Stimulated activated naive CD4-positive, alpha-beta T cell (primary cell): ENCODE results near the gene RBM10.

Experiments used
- DNase-seq, 6 experiments: peaks; one replicate each; lab custom pipeline; 2025; lab: John Stamatoyannopoulos, UW

RBM10 gene

DNA sequence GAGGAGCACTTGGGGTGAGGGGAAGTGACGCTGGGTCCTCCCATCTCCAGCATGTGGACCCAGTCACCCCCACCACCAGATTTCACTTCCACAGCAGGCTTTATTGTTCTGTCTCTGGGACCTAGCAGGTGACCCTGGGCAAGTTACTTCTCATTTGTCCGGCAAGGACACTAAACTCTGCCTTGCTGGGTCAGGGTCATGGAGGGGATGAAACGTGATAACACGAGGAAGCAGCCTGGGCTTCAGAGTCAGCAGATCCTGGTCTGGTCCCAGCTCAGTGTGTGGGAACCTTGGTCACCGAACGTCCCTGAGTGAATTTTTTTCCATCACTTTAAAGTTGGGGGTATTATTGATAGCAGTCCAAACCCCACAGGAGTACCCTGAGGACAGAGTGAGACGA is 52.5 kb downstream of the RBM10 start:
- DNase-seq = no peak

DNA sequence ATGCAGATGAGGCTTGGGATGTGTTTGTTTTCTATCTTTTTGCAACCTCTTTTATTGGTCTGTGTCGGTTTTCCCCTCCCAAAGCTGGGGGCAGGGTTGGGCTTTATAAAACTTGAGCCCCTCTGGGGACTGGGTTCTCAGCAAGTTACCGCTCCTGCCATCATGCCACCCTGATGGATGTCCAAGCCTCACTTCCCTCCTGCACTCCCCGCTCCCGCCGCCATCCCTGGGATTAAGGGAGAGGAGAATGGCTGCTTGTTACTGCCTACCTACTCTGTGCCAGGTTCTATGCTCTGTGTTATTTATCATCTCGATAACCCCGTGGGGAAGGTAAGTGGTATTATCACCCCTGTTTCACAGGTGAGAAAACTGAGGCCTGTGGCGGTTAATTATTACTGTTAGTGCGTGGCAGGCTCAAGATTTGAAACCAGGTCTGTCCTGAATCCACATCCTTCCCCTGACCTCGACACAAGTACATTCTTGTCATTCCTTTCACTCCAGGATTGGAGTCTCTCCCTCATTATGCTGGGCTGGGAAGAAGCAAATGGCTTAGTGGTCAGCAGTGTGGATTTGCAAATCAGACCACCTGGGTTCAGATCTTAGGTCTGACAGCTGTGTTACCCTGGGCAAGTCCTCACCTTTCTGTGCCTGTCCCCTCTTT is 53.1 kb downstream of the RBM10 start:
- DNase-seq = no peak

DNA sequence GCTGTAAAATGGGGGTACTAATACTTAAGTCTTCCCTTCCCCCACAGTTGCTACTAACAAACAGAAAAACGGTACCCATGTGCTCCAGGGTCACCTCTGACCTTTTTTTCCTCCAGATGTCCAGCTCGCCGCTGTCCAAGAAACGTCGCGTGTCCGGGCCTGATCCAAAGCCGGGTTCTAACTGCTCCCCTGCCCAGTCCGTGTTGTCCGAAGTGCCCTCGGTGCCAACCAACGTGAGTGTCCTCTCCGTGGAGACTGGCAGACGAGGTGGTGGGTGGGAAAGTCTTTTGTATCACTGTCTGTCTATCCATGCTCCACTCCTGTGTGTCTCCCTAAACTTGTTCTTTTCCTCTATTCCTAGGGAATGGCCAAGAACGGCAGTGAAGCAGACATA is 53.7 kb downstream of the RBM10 start:
- DNase-seq = no peak

DNA sequence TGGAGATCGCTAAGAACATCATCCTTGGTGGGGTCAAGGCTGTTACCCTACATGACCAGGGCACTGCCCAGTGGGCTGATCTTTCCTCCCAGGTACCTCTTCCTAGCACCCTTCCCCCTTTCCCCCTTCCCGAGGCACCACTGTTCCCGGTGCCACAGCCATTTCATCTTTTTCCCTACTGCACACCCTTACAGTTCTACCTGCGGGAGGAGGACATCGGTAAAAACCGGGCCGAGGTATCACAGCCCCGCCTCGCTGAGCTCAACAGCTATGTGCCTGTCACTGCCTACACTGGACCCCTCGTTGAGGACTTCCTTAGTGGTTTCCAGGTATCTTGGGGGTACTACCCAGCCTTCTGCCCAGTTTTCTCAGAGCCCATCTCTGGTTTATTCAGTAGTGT is 54.3 kb downstream of the RBM10 start:
- DNase-seq = no peak

DNA sequence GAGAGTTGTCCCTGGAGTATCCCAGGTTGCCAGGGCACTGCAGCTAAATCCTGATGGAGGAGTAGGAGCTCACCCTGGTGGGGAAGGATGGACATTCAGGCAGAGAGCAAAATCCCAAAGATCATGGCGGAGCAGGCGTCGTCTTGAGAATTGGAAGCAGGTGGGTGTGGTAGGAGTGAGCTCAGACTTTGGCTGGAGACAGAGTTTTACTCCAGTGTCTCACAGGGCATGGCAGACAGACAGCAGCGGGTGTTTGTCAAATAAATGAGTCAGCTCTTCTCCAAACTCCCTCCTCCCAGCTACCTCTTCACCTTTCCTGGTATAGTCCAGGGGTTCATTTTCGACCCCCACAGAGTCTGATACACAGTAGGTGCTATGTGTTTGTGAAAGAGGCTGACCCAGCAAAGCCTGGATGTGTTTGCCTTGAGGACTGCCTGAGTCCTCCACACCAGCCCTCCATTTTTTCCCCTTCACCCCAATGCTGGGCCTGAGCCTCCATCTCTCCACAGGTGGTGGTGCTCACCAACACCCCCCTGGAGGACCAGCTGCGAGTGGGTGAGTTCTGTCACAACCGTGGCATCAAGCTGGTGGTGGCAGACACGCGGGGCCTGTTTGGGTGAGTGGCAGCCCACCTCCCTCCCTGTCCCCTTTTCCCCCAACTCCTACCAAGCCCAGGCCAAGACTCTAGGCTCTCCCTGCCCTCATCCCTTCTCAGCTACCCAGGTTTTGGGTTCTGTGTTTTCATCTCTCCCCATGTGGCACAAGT is 55.5 kb downstream of the RBM10 start:
- DNase-seq = no peak

DNA sequence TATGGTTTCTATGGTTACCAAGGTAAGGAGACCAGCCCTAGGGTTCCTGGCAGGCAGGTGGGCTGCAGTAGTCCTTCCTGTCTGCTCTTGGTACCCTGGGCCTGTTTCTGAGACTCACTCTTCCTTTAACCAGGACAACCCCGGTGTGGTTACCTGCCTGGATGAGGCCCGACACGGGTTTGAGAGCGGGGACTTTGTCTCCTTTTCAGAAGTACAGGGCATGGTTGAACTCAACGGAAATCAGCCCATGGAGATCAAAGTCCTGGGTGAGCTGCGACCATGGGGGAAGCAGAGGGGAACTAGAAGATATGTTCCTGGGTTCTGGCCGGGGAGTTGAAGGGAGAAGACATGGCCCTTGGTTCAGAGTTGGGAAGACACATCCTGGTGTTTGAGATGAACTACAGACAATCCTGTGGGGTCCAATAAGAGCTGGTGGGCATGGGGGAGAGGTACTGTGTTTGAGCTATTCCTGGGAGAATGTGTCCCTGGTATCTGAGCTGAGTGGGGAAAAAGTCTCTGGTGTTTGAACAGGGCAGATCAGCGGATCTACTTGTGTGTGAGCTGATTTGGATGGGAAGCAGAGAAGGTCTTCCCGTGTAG is 56.4 kb downstream of the RBM10 start:
- DNase-seq = no peak

DNA sequence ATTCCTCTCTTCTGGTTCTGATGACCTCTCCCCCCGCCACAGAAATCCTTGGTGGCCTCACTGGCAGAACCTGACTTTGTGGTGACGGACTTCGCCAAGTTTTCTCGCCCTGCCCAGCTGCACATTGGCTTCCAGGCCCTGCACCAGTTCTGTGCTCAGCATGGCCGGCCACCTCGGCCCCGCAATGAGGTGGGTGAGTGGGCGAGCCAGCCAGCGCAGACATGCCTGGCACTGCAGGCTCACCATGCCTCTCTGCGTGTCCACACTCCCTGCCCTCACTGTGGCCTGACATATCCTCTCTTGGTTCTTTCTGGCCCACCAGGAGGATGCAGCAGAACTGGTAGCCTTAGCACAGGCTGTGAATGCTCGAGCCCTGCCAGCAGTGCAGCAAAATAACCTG is 57.3 kb downstream of the RBM10 start:
- DNase-seq = no peak

DNA sequence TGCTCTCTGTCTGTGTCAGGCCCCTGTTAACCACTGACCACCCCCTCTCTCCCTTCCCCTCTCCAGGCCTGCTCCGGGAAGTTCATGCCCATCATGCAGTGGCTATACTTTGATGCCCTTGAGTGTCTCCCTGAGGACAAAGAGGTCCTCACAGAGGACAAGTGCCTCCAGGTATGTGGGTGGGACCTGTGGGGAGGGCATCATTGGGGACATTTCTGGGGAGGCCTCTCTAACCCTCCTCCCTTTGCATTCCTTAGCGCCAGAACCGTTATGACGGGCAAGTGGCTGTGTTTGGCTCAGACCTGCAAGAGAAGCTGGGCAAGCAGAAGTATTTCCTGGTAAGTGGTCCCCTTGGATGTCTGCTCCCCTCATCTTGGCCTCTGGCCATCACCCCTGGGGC is 57.9 kb downstream of the RBM10 start:
- no peak for DNase-seq

DNA sequence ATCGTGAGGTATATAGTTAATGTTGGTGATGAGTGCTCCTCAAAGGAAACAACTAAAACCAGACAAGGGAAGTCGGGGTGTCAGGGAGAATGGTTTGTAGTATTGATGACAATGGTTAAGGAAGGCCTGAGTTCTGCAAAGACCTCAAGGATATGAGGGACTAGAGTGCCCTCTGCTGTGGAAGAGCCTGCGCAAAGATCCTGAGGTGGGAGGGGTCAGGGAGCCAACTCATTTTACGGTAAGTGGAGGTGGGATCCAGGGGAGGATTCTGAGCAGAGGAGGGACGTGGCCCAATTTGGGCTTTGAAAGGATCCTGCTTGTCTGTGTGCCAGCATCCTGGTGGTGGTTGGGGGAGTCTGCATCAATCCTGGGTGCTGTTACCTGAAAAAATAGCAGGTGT is 59.9 kb downstream of the RBM10 start:
- DNase-seq = no peak

DNA sequence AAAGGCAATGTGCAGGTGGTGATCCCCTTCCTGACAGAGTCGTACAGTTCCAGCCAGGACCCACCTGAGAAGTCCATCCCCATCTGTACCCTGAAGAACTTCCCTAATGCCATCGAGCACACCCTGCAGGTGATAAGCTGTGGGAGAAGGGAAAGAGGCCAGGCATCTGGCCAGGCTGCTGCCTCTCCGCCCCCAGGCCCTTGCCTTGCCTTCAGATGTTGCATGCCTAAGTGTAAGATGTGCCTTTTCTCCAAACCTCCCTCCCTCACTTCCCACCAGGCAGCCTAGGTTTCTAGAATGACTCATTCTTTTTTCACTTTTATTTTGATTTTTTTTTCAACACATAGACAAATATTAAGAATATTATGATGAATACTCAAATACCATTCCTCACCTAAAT is 61.3 kb downstream of the RBM10 start:
- no peak for DNase-seq

DNA sequence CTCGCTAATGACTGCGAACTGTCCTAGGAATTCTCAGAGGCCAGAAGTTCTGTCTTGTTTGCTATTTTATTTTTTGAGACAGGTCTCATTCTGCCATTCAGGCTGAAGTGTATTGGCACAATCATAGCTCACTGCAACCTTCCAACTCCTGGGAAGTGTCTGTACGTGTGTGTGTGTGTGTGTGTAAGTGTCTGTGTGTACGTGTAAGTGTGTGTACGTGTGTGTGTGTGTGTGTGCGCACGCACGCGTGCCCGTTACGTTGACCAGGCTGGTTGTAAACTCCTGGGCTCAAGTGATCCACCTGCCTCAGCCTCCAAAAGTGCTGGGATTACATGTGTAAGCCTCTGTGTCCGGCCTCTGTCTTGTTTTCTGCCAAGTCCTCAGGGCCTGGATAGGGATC is 63.1 kb downstream of the RBM10 start:
- no peak for DNase-seq

DNA sequence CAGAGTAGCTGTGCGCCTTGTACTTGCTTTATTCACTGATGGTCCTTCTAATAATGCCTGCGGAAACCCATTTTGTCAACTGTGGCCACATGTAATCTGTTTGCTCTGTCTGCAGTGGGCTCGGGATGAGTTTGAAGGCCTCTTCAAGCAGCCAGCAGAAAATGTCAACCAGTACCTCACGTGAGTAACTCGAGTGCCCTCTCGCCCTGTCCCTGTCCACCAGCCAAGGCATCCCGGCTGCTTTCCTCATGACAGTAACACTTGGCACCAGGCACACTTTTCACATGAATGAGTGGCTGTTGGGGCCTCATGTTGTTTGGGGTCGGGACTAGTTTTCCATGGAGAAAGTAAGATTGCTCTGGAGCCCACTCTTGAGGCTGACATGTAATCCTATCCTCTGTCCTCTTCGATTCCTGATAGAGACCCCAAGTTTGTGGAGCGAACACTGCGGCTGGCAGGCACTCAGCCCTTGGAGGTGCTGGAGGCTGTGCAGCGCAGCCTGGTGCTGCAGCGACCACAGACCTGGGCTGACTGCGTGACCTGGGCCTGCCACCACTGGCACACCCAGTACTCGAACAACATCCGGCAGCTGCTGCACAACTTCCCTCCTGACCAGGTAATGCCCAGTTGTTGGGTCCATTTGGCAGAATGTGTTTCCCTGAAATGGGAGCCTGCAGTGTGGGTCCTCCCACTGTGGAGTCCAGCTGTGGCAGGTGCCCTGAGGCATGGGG is 64.7 kb downstream of the RBM10 start:
- no peak for DNase-seq

DNA sequence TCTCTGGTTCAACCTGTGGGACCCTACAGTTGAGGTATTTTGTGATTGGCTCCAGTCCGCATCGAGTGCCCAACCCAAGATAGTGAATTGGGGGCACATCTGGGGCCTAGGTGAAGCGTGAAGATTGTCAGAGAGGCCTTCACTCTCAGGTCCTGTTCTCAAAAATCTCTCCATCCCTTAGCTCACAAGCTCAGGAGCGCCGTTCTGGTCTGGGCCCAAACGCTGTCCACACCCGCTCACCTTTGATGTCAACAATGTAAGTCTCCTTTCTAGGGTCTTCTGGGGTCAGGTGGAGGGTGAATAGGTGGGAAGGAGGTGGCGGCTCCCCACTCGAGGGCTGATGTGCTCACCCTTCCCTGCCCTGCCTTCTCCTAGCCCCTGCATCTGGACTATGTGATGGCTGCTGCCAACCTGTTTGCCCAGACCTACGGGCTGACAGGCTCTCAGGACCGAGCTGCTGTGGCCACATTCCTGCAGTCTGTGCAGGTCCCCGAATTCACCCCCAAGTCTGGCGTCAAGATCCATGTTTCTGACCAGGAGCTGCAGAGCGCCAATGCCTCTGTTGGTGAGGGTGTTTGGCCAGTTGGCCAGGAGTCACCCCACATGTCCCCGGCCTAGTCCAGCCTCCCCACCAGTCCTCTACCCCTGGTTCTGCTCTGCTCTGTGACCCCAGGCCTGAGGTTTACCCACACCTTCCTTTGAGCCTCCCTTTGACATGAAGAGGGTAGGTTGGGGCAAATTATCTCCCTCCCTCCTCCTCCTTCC is 65.8 kb downstream of the RBM10 start:
- DNase-seq = no peak

DNA sequence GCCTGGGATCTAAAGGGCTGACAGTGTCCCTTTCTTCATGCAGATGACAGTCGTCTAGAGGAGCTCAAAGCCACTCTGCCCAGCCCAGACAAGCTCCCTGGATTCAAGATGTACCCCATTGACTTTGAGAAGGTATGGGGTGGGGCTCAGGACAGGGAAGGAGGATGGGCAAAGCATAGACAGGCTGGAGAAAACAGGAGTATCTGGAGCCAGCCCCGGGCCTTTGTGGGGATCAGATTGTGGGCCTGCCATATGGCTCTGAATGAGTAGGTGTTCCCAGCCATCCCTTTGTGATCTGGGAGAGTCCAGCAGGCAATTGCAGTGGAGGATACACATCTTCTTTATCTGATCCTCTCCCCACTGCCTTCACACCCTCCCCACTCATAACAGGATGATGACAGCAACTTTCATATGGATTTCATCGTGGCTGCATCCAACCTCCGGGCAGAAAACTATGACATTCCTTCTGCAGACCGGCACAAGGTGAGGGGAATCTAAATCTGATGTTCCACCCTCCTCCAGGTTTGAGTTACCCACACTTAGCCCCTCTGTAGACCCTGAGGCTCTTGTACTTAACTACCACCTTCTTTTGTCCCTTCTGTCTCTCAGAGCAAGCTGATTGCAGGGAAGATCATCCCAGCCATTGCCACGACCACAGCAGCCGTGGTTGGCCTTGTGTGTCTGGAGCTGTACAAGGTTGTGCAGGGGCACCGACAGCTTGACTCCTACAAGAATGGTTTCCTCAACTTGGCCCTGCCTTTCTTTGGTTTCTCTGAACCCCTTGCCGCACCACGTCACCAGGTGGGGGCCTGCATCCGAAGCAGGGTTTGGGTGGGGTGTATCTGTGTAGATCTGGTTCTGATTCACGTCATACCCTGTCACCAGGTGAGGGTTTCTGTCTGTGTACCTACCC is 67.6 kb downstream of the RBM10 start:
- no peak for DNase-seq

DNA sequence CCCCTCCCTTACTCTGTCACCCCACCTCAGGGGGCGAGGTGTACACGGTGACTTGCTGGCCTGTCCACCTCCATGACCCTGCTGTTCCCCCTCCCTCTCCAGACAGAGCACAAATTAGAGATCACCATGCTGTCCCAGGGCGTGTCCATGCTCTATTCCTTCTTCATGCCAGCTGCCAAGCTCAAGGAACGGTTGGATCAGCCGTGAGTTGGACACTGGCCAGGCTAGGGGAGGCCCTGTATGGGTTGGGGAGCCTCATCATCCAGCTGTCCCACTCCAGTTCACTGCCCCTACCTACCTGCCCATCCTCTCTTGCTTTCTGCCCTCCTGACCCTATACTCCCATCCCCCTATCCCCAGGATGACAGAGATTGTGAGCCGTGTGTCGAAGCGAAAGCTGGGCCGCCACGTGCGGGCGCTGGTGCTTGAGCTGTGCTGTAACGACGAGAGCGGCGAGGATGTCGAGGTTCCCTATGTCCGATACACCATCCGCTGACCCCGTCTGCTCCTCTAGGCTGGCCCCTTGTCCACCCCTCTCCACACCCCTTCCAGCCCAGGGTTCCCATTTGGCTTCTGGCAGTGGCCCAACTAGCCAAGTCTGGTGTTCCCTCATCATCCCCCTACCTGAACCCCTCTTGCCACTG is 69.5 kb downstream of the RBM10 start:
- DNase-seq = no peak

DNA sequence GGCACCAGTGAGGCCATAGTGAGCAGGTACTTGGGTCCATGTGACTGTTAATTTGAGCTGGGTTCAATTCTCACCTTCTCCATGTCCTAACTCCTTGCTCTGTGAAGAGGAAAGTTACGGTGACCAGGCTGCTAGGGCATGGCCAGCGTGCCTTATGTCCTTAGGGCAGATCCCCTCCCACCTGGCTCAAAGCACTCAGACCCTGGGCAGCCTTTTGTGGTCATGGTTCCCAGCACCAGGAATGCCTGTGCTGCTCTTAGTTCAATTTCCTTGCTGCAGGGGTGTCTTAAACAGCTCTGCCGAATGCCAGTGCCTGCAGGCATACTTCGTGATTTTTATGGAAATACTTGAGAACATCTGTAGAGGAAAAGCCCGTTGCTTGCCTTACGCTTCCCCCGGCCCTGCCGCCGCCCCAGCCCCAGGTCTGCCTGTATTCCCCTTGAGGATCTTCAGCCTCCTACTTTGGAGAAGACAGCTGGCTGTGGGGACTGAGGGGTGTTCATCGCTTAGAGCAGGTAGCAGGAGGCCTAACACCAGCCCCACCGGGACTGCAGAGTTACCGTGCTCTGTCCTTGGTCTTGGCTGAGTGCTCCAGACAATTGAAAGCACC is 70.4 kb downstream of the RBM10 start:
- DNase-seq = no peak

DNA sequence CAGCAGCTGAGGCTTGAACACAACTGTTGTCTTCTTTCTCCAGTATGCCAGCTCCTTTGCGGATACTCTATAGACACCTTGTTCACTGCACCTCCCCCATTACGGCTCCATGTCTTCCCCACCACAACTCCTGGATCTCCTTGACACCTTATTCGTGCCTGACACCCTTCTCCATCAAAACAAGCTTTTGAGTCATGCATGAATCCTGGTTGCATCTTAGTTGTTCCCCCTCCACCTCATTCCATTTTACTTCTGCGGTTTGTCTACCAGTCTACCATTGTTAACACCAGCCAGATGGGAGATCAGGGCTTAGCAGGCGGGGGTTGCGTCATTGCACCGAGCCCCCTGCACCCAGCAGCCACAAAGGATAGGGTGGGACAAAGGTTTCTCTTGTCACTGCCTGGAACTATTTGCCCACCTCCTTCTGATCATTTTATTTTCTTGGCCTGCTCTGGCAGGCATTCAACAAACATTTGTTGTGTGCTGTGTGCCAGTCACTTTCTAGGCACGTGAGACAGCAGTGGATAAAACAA is 71.4 kb downstream of the RBM10 start:
- no peak for DNase-seq

DNA sequence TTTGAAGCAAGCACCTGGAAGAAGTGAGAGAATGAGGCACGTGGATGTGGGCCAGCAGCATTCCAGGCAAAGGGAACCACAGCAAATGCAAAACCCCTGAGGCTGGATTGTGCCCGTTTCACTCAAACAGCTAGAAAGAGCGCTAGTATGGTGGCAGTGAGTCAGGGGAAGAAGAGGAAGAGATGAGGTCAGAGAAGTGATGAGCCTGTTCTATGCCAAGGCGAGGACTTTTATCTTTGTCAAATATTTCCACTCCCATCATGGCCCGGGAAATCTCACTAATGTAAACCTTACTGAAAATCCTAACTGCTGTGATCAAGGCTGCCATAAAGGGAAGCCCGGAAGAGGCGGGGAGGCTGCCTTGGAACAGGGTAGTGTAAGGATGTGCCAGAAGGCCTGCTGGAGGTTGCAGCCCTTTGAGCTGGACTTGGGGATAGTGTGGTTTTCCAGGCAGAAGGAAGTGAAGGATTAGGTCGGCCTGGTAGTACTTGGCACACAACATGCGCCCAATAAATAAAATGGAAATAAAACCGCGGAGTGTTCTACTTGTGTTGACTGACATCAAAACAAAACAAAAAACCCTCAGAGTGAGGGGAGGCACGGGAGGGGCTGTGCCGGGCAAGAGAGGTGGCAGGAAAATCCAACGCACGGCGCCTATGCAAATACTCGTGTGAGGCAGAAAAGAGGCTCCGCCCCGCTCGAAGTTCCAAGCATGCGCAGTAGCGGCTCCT is 72.3 kb downstream of the RBM10 start:
- DNase-seq = peak in 1 of 6 experiments; percentile 34

DNA sequence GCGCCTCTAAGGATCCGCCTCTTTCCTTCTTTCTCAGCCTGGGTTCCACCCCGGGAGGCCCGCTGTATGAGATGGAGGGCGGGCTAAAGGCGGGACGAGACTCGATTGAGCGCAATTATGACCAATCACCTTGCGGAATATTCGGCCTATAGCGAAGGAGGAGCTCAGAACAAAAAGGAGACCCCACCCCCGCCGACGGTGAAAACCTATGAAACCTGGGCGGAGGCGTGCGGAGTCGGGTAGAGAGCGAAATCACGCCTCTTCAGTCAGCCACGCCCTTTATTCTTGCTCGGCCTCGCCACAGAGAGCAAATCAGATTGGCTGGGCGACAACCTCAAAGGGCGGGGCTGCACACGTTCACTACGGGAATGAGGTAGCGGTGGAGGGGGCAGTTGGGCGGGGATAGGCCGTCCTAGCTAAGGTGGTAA is 72.8 kb downstream of the RBM10 start:
- peak; percentile 94 to 100 (median 98) for DNase-seq
